MM.1S (cell line): ENCODE measurements around the gene DLGAP1.

Experiments used
- EZH2 ChIP-seq: fragments of 300-600 bp; sonication (generic); optimal IDR thresholded peaks from 2 replicates; pipeline ENCODE3; 2017; ENCODE audit warnings: low read depth, mild to moderate bottlenecking, antibody characterized with exemption, low read length, mixed read lengths
- EZH2phosphoT487 ChIP-seq: fragments of 300-600 bp; sonication (generic); IDR thresholded peaks from 2 replicates; pipeline ENCODE4 v1.6.1; 2018; ENCODE audit warnings: antibody characterized with exemption, low read length
- TF ChIP-seq, protein P1 (sequence below): fragments of 300-600 bp; sonication (generic); IDR thresholded peaks from 2 replicates; pipeline ENCODE4 v1.5.1; 2016; ENCODE audit warnings: antibody characterized with exemption, low read length, mixed read lengths

GRCh38 chr18:4248686-4249085 lies 206.4 kb downstream of the DLGAP1 start:
- TF ChIP-seq, protein P1, sequence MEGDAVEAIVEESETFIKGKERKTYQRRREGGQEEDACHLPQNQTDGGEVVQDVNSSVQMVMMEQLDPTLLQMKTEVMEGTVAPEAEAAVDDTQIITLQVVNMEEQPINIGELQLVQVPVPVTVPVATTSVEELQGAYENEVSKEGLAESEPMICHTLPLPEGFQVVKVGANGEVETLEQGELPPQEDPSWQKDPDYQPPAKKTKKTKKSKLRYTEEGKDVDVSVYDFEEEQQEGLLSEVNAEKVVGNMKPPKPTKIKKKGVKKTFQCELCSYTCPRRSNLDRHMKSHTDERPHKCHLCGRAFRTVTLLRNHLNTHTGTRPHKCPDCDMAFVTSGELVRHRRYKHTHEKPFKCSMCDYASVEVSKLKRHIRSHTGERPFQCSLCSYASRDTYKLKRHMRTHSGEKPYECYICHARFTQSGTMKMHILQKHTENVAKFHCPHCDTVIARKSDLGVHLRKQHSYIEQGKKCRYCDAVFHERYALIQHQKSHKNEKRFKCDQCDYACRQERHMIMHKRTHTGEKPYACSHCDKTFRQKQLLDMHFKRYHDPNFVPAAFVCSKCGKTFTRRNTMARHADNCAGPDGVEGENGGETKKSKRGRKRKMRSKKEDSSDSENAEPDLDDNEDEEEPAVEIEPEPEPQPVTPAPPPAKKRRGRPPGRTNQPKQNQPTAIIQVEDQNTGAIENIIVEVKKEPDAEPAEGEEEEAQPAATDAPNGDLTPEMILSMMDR: no peak
- TF ChIP-seq EZH2 (no peak), EZH2phosphoT487 (no peak)
